Germinal center (tissue), 1 donor: Measurements from ENCODE around the gene F8A3.
"Not testable (repeated sequence)": the region's sequence is repeated elsewhere in the genome, so short reads cannot be mapped to it uniquely, and the experiment has no call there.

Source experiments
- DNase-seq: peaks from one replicate; pipeline ENCODE4 v3.0.0; 2012; ENCODE audit warnings: mixed read lengths, low spot score

F8A3 gene

DNA sequence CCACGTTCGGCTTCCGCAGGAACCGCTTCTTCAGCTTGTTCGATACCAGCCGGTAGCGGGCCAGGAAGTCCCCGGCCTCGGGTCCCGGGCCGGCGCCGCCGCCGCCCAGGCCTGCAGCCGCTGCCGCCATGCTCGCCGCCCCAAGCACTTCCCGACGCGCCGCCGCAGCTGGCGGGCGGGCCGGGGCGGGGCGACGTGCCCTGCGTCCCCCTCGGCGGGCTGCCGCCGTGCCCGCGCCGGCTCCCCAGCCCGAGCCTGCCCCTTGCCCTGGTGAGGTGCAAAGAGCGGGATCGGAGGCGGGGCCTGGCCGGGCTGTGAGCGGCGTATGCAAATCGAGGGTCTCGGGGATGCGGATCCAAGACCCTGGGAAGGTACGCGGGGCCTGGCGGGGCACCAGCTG is at the start of gene F8A3:
Gene F8A3 (minus strand): TSS at position 150 of the 400 bp plus-strand sequence. CDS start 20 bp downstream, at position 130.
- DNase-seq, result not testable (repeated sequence)

DNA sequence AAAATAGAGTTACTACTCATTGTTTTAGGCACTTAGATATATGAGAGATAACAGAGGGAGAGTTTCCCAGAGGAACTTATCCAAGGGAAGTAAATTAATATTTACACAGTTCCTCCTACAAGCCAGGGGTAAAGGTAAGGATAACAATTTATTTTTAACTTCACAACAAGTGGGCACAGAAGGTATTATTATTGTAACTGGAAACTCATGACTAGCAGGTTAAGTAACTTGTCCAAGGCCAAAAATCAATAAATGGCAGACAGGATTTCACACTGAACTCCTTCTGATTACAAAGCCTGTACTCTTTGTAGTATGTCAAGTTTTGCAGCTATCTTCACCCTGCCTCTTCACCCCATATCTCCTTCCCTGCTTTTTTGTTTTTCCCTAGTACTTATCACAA is 46.9 kb upstream of the F8A3 start:
- no peak for DNase-seq

DNA sequence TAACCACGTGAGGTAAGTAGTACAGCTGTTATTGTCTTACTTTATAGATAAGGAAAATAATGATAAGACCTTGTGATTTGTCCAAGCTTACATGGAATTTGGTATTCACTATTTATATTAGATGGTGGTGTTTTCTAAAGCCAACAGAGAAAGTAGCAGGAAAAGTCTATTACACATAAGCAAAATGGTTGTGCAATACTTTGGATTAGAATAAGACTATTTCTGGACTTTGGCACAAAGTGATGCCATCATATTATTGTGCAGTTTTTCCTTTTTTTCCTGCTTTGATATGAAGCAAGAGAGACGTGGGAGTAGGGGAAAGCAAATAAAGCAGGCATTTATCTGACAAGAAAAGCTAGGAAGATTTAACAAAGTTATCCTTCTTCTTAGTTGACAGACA is 36.7 kb upstream of the F8A3 start:
- not testable (repeated sequence) for DNase-seq

DNA sequence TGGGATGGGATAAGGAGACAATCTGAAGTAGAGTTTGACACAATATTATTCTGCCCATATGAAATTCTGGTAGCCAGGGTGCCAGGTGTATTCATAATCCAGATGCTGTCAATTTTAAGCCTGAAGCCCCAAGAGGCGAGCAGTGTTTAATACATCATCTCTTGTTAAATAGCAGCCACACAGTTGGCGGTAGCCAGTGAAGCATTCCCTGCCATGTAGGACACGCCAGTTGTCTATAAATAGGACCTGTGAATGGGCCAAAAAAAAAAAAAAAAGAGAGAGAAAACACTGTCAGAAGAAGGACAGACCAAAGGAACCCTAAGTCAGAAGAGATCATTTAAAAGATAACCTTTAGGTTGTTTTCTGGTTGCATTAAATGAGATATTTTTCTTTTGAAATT is 33.0 kb upstream of the F8A3 start:
- not testable (repeated sequence) for DNase-seq

DNA sequence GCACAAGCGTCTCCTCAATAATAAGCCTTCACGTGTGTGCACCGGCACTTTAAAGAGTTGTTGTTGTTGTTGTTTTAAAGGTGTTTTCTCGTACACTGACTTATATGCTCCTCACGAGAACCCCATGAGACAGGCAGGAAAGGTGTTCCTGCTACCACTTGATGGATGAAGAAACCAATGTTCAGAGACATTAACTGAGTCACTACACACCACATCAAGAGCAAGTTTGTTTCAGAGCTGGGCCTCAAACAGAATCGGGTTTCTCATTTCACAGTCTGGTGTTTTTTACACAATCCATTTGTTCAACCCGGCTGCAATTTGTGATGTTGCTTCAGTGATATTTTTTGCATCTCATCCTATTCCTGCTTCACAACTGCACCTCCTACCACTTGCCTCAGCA is 18.7 kb upstream of the F8A3 start:
- DNase-seq, result not testable (repeated sequence)

- not testable (repeated sequence) for DNase-seq
Measured at GRCh38 chrX:155466269-155466938, 8.0 kb upstream of the F8A3 start.

DNA sequence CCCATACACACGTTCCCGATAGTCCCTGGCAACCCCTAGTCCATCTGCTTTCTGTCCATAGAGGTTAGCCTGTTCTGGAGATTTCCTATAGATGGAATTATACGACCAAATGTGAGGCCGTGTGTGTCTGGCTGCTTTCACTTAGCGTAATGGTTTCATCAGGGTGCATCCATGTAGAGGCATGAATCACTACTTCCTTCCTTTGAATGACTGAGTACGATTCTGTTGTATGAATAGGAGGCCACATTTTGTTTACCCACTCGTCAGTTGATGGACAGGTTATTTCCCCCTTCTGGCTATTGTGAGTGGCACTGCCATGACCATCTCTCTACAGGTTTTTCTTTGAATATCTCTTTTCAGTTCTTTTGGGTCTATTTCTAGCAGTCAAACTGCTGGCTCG is 2.1 kb upstream of the F8A3 start:
- not testable (repeated sequence) for DNase-seq

- DNase-seq, result not testable (repeated sequence)
Measured at GRCh38 chrX:155457761-155458447, 516 bp downstream of the F8A3 start.

DNA sequence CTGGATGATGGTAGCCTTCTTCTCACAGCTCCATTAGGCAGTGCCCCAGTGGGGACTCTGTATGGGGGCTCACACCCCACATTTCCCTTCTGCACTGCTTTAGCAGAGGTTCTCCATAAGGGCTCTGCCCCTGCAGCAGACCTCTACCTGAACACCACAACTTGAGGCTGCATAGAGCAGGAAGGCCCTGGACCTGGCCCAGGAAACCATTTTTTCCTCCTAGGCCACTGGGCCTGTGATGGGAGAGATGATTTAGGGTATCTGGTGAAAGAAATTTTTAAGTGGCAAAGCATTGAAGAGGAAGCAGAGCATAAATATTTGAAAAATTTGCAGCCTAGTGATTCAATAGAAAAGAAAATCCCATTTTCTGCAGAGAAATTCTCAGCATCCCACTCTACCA is 17.3 kb downstream of the F8A3 start:
- no peak for DNase-seq

GRCh38 chrX:155435744-155436112 is 22.7 kb downstream of the F8A3 start:
- DNase-seq, result no peak

GRCh38 chrX:155434906-155435743 is 23.3 kb downstream of the F8A3 start:
- no peak for DNase-seq

DNA sequence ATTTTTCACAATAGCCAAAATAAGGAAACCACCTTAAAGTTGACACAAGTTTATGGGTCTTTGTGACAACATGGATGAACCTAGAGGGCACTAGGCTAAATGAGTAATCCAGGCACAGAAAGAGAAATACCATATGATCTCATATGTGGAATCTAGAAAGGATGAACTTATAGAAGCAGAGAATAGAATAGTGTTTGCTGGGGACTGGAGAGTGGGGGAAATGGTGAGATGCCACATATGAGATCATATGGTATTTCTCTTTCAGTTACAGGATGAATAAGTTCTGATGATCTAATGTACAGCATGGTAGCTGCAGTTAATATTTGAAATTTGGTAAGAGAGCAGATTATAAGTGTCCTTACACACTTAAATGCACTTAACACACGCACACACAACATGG is 40.7 kb downstream of the F8A3 start:
- no peak for DNase-seq
